Measurements from ENCODE around the gene ATP5PF.
"Not testable (repeated sequence)": the region's sequence is repeated elsewhere in the genome, so short reads cannot be mapped to it uniquely, and the experiment has no call there.

GRCh38 chr21:25695461-25695860 is 39.2 kb downstream of the ATP5PF start:
- TF ChIP-seq ZNF24 (tag by site-specific recombination; IDR thresholded peaks at IDR 0.05); ZNF292 (tag by site-specific recombination; IDR thresholded peaks at IDR 0.05; ENCODE audit: borderline replicate concordance, low read depth); CTCF (tag by site-specific recombination; IDR thresholded peaks at IDR 0.05); ZNF843 (tag by site-specific recombination; IDR thresholded peaks at IDR 0.05); REST (tag by site-specific recombination; IDR thresholded peaks at IDR 0.05); YY1 (tag by site-specific recombination; IDR thresholded peaks at IDR 0.05); WT1 (tag by site-specific recombination; IDR thresholded peaks at IDR 0.05); ZNF521 (tag by site-specific recombination; IDR thresholded peaks at IDR 0.05); ZBTB17 (tag by site-specific recombination; IDR thresholded peaks at IDR 0.05); ZNF76 (tag by site-specific recombination; IDR thresholded peaks at IDR 0.05; ENCODE audit: borderline replicate concordance, low read depth); ZNF132 (tag by site-specific recombination; IDR thresholded peaks at IDR 0.05; ENCODE audit: borderline replicate concordance); ZNF274 (IDR thresholded peaks at IDR 0.05; ENCODE audit: low read length); ZNF274 (tag by site-specific recombination; IDR thresholded peaks at IDR 0.05; ENCODE audit: borderline replicate concordance): not testable (repeated sequence)
